HG03039 (cell line): ENCODE results near the gene EFR3B.

ENCODE experiments used
- ATAC-seq: cut with Tn5 transposase; IDR thresholded peaks from one replicate; pipeline ENCODE4 v1.9.1; 2021; ENCODE audit warnings: mild to moderate bottlenecking, moderate library complexity; ENCODE audit not compliant: unreplicated experiment

Gene EFR3B

DNA sequence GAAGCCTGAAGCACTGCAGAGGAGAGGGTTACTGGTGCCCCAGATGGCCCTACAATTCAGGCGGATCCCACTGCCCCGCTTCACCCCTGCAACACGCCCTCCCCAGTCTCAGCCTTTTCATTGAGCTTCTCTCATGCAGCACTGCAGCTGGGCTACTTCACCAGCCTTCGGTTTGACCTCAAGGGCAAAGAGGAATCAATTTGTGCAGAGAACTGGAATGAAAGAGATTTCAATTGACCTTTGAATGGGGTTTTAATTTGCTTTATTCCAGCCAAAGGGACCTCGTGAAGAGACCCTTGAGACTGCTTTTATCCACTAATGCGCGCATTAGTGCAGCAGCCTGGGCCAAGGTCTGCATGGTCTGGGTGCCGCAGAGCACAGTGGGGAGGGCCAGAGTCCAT, 135.3 kb downstream of the EFR3B start:
- no peak for ATAC-seq

DNA sequence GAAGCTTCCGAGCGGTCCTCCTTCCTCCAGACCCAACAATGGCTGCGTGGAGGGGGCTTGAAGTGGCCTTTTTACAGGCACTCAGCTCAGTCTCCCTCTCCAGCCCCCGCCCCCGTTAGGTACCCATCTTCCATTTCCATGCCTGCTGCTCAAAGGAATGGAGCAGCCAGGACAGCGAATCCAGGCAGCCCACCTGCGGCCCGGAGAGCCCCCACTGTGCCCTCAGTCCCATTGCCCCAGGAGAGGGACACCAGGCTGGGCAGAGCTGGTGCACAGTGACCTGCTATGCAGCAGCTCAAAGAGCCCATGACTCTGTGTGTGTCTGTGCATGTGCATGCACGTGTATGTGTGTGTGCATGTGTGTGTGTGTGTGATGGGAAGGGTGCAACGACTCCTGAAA, 137.1 kb downstream of the EFR3B start:
- no peak for ATAC-seq

DNA sequence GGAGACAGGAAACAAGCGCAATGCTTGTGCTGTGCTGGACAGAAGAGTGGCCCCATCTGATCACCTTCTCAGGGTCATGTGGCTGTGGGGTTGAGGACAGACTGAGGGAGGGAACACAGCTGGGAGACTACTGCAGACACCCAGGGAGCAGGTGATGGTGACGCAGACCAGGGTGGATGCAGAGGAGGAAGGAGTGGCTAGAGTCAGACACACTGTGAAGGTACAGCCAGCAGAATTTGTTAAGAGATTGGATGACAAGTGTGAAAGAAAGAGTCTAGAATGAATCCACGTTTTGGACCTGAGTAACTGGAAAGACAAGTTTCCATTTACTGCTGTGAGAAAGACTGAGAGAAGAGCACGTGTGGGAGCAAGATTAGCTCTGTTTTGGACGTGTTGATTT, 142.4 kb downstream of the EFR3B start:
- no peak for ATAC-seq

GRCh38 chr2:25187729-25188350, 146.0 kb downstream of the EFR3B start:
- no peak for ATAC-seq

GRCh38 chr2:25188405-25188804, 146.5 kb downstream of the EFR3B start:
- no peak for ATAC-seq

- no peak for ATAC-seq
Observed at GRCh38 chr2:25190536-25190935, 148.7 kb downstream of the EFR3B start.

- no peak for ATAC-seq
Observed at GRCh38 chr2:25194576-25195122, 152.8 kb downstream of the EFR3B start.

DNA sequence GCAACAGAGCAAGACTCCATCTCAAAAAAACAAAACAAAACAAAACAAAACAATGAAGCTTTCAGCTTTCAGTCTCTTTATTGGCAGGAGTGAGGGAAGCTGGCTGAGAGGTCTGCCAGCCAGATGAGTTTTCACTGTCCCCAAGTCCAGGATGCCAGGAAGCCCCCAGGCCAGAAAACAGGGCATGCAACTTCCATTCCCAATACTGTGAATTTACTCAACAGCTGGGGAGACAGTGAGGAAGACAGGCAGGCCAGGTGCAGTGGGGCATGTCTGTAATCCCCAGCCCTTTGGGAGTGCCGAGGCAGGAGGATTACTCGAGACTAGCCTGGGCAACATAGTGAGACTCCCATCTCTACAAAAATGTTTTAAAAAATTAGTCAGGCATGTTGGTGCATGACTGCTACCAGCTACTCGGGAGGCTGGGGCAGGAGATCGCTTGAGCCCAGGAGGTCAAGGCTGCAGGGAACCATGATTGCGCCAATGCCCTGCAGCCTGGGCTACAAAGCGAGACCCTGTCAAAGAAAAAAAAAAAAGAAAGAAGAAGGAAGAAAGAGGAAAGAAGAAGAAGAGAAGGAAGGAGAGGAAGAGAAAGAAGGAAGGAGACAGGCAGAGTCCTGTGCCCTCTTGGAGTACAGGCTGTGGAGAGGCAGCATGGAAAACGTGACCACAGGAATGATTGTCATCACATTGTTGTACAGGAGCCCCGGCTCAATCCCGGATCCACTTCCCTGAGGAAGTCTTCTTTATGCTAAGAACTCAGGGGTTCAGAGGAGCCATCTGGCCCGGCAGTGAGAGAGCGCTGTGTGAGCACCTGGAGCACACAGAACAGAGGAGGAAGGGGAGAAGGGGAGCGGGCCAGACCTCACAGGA, 155.7 kb downstream of the EFR3B start:
- ATAC-seq: no peak

- ATAC-seq: no peak
Observed at GRCh38 chr2:25198209-25198525, 156.3 kb downstream of the EFR3B start.

DNA sequence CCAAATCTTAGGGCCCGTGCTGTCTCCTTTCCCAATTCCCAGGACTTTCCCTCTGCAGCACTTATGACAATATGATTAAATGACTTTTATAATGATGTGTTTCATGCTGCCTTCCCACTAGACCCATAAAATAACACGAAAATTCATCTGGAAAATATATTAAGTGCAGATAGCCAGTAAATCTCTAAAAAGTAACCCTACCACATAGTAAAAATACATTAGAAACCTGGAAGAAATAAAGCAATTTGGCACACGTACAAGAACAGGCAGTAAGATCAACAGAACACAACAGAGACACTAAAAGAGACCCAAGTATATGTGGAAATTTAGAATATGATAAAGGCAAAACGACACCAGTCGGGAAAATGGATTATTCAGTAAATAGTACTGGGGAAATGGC, 156.7 kb downstream of the EFR3B start:
- no peak for ATAC-seq

- ATAC-seq: no peak
Observed at GRCh38 chr2:25201265-25201664, 159.4 kb downstream of the EFR3B start.

DNA sequence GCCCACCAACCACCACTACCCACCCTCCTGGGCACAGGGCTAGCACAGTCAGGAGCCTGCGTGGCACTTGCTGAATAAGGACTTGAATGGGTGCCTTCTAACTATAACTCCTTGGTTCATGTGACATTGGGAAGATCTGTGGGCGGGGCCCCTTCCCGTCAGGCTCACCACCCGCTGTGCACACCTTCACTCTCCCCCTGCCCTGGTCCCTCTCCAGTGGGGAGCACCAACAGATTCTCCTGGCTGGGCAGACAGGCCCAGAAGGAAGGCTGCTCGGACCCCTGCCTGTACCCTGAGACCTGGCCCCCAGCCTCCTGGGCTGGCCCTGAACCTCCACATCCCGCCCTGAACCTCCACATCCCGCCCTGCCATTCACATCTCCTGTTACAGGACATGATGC, 159.9 kb downstream of the EFR3B start:
- ATAC-seq: no peak

GRCh38 chr2:25202275-25202674, 160.4 kb downstream of the EFR3B start:
- ATAC-seq: no peak

GRCh38 chr2:25204190-25204838, 162.4 kb downstream of the EFR3B start:
- ATAC-seq: no peak

DNA sequence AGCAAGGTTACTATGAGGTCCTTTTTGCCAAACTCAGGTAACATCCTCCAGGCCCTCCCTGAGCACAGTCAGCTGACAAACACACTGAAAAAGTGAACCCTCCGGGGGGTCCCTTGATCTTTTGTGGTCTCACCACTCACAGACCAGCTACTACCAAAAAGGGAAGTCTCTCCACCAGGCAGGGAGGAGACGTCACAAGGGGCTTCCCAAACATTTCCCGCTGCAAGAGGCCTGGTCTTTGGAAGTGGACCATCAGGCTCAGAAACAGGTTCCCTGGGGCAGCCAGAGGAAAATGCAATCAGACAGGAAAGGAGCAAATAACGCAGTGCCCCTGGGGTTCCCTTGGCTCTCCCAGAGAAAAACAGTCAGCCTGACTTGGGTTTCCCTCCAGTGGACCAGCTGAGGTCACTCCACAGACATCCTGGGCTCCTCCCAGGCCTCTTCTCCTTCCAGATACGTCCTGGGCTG, 165.2 kb downstream of the EFR3B start:
- ATAC-seq: no peak
